ENCODE data around the gene MTAP.

MTAP gene

DNA sequence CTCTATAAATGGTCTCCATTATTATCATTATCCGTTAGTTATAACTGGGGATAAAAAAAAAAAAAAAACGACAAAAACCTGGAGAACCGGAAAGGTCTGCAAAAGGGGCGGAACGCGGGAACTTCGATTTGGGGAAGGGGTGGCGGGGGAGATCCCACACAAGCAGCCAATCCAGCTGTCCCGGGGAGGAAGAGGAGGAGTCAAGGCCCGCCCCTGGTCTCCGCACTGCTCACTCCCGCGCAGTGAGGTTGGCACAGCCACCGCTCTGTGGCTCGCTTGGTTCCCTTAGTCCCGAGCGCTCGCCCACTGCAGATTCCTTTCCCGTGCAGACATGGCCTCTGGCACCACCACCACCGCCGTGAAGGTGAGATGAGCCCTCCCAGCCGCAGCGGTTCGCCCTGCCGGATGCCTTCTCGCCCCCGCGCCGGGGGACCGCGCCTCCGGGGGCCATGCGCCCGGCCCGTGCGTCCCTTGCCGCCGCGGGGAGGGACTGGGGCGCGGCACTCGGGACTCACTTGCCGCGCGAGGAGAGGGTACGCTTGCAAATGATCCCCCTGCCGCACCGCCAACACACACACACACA lies at the start of gene MTAP:
Gene MTAP, plus strand, starts transcription at position 219 of the 583 bp plus-strand sequence. Its CDS starts 113 bp downstream, at position 332.
- no peaks in the 10 kb centered on the region for H3K36me3 ChIP-seq (replicated peaks; ENCODE audit: low read depth, low read length)
- H3K79me2 ChIP-seq (ENCODE audit: low read length) = no peaks in the 10 kb centered on the region
- H3K4me2 ChIP-seq (ENCODE audit: low read length) = no peak within 1 kb of the TSS
- H3K4me1 ChIP-seq (ENCODE audit: low read length) = no peaks in the 10 kb centered on the region
- H4K20me1 ChIP-seq (ENCODE audit: insufficient read depth, low read length) = no peaks in the 10 kb centered on the region
- no peak within 1 kb of the TSS for H3K4me3 ChIP-seq (ENCODE audit: low read length)
- no peak within 1 kb of the TSS for H3K9ac ChIP-seq (ENCODE audit: low read length)
- TF ChIP-seq, protein P1, sequence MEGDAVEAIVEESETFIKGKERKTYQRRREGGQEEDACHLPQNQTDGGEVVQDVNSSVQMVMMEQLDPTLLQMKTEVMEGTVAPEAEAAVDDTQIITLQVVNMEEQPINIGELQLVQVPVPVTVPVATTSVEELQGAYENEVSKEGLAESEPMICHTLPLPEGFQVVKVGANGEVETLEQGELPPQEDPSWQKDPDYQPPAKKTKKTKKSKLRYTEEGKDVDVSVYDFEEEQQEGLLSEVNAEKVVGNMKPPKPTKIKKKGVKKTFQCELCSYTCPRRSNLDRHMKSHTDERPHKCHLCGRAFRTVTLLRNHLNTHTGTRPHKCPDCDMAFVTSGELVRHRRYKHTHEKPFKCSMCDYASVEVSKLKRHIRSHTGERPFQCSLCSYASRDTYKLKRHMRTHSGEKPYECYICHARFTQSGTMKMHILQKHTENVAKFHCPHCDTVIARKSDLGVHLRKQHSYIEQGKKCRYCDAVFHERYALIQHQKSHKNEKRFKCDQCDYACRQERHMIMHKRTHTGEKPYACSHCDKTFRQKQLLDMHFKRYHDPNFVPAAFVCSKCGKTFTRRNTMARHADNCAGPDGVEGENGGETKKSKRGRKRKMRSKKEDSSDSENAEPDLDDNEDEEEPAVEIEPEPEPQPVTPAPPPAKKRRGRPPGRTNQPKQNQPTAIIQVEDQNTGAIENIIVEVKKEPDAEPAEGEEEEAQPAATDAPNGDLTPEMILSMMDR (IDR thresholded peaks at IDR 0.05; ENCODE audit: low read depth, low read length) = no peak
- no peak for TF ChIP-seq EZH2phosphoT487 (IDR thresholded peaks at IDR 0.05; ENCODE audit: low read depth)
- no peaks in the 10 kb centered on the region for H3K27me3 ChIP-seq (ENCODE audit: low read depth, low read length)
- no peak within 1 kb of the TSS for H3K27ac ChIP-seq (ENCODE audit: low read length)
- H2AFZ ChIP-seq (ENCODE audit: low read depth, low read length) = no peak within 1 kb of the TSS
- H3K9me3 ChIP-seq (ENCODE audit: insufficient read depth, low read length) = no peaks in the 10 kb centered on the region

DNA sequence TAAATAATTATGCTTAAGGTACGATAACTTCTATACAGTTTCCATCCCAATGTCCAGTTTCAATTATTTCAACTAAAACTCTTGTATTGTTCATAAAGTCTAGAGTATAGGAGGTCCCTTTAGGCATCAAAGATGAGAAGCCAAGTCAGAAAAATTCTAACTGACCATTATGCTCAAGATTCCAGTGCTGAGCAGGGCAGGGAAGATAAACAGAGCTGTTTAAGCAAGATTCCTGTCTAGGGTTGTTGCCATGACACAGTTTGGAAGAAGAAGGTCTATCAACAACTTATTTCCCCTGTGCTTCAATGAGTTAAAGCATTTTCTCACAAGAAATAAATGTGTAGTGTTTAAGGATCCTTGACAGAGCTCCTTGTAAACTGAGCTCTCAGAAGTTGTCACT lies 48.9 kb upstream of the MTAP start:
- H2AFZ ChIP-seq (ENCODE audit: low read depth, low read length) = no peak overlapping the region
- H4K20me1 ChIP-seq (ENCODE audit: insufficient read depth, low read length) = no peaks in the 10 kb centered on the region
- TF ChIP-seq, protein P1 (IDR thresholded peaks at IDR 0.05; ENCODE audit: low read depth, low read length) = no peak
- TF ChIP-seq EZH2phosphoT487 (IDR thresholded peaks at IDR 0.05; ENCODE audit: low read depth) = no peak
- H3K9me3 ChIP-seq (ENCODE audit: insufficient read depth, low read length) = no peaks in the 10 kb centered on the region
- H3K27me3 ChIP-seq (ENCODE audit: low read depth, low read length) = peaks cover 28% of the 10 kb centered on the region; the same call in 1 of the 2 replicates
- H3K9ac ChIP-seq (ENCODE audit: low read length) = no peak overlapping the region
- no peak overlapping the region for H3K27ac ChIP-seq (ENCODE audit: low read length)
- H3K4me1 ChIP-seq (ENCODE audit: low read length) = no peaks in the 10 kb centered on the region
- no peak overlapping the region for H3K4me2 ChIP-seq (ENCODE audit: low read length)
- H3K4me3 ChIP-seq (ENCODE audit: low read length) = no peak overlapping the region
- H3K36me3 ChIP-seq (replicated peaks; ENCODE audit: low read depth, low read length) = no peaks in the 10 kb centered on the region
- no peaks in the 10 kb centered on the region for H3K79me2 ChIP-seq (ENCODE audit: low read length)

DNA sequence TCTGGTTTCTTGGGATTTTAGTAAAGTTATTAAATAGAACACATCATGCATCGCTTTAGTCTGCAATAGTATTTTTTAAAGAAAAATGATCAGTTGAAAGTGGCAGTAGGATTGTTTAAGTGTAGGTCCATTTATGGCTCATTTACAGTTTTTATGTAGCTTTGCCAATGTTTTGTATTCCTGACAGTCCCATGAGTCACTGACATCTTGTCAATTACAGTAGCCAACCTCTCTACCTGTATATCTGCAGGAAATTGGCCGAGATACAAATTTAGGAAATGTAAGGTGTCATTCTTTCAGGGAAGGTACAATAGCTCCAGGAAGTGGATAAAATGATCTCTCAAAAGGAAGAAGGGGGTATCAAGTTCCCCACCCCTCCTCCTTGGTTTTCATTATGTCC lies 47.7 kb upstream of the MTAP start:
- no peak overlapping the region for H3K4me2 ChIP-seq (ENCODE audit: low read length)
- H3K9me3 ChIP-seq (ENCODE audit: insufficient read depth, low read length) = no peaks in the 10 kb centered on the region
- no peak overlapping the region for H3K4me3 ChIP-seq (ENCODE audit: low read length)
- H3K27ac ChIP-seq (ENCODE audit: low read length) = no peak overlapping the region
- TF ChIP-seq, protein P1 (IDR thresholded peaks at IDR 0.05; ENCODE audit: low read depth, low read length) = no peak
- TF ChIP-seq EZH2phosphoT487 (IDR thresholded peaks at IDR 0.05; ENCODE audit: low read depth) = no peak
- H4K20me1 ChIP-seq (ENCODE audit: insufficient read depth, low read length) = no peaks in the 10 kb centered on the region
- no peak overlapping the region for H2AFZ ChIP-seq (ENCODE audit: low read depth, low read length)
- no peaks in the 10 kb centered on the region for H3K79me2 ChIP-seq (ENCODE audit: low read length)
- H3K27me3 ChIP-seq (ENCODE audit: low read depth, low read length) = peaks cover 39% of the 10 kb centered on the region
- H3K9ac ChIP-seq (ENCODE audit: low read length) = no peak overlapping the region
- H3K4me1 ChIP-seq (ENCODE audit: low read length) = no peaks in the 10 kb centered on the region
- no peaks in the 10 kb centered on the region for H3K36me3 ChIP-seq (replicated peaks; ENCODE audit: low read depth, low read length)

DNA sequence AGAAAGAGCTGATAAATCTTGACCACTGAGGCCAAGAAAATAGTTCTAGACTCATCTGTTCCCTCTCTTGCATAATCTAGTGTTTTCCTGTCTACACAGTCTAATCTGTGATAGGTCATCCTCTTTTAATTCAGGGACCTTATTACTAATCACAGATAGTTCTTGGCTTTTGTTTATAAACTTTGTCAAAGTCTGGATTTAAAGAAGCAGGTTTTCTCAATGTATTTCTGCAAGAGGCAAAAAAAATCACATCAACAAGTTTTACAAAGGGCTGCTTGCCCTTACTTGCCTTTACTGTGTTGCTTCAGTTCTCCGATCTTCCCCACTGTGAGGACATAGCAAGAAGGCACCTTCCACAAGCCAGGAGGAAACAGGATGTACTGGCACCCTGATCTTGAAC lies 43.9 kb upstream of the MTAP start:
- no peak for TF ChIP-seq EZH2phosphoT487 (IDR thresholded peaks at IDR 0.05; ENCODE audit: low read depth)
- TF ChIP-seq, protein P1 (IDR thresholded peaks at IDR 0.05; ENCODE audit: low read depth, low read length) = no peak
- Histone ChIP-seq H3K27me3 (ENCODE audit: low read depth, low read length) (peaks cover 38% of the 10 kb centered on the region), H4K20me1 (ENCODE audit: insufficient read depth, low read length) (no peaks in the 10 kb centered on the region), H3K4me1 (ENCODE audit: low read length) (peaks cover 22% of the 10 kb centered on the region), H3K79me2 (ENCODE audit: low read length) (no peaks in the 10 kb centered on the region), H3K4me3 (ENCODE audit: low read length) (no peak overlapping the region), H3K9ac (ENCODE audit: low read length) (no peak overlapping the region), H3K27ac (ENCODE audit: low read length) (no peak overlapping the region), H3K36me3 (replicated peaks; ENCODE audit: low read depth, low read length) (no peaks in the 10 kb centered on the region), H2AFZ (ENCODE audit: low read depth, low read length) (no peak overlapping the region), H3K9me3 (ENCODE audit: insufficient read depth, low read length) (no peaks in the 10 kb centered on the region), H3K4me2 (ENCODE audit: low read length) (no peak overlapping the region)
